T-helper 2 cell treated with Interferon-gamma antibody and Interleukin-4, amounts not matched to agents 5 μg/mL and 100 μg/mL, for 36 hours (primary cell): Measurements from ENCODE around the gene GLB1L.

Experiments
- DNase-seq: peaks from one replicate; pipeline ENCODE4 v3.0.0; 2021; ENCODE audit warnings: low spot score
- H3K27ac Mint-ChIP-seq: one replicate; pipeline ENCODE4 v1.8.0; 2021; ENCODE audit warnings: mild to moderate bottlenecking, mixed read lengths
- H3K27me3 Mint-ChIP-seq: one replicate; pipeline ENCODE4 v1.8.0; 2021; ENCODE audit warnings: low read depth, mixed read lengths
- H3K36me3 Mint-ChIP-seq: one replicate; pipeline ENCODE4 v1.8.0; 2021; ENCODE audit warnings: low read depth, mixed read lengths
- H3K4me1 Mint-ChIP-seq: one replicate; pipeline ENCODE4 v1.8.0; 2021; ENCODE audit warnings: low read depth, mixed read lengths
- H3K4me3 Mint-ChIP-seq: one replicate; pipeline ENCODE4 v1.8.0; 2022; ENCODE audit warnings: mild to moderate bottlenecking, moderate library complexity, mixed read lengths
- H3K9me3 Mint-ChIP-seq: one replicate; pipeline ENCODE4 v1.8.0; 2021; ENCODE audit warnings: mixed read lengths

The GLB1L gene

GRCh38 chr2:219230059-219230540, 15.1 kb downstream of the GLB1L start:
- Mint-ChIP-seq H3K4me1 (peaks cover 39% of the 10 kb centered on the region), H3K36me3 (peaks cover 55% of the 10 kb centered on the region), H3K4me3 (peak overlapping the region; percentile 92), H3K9me3 (no peaks in the 10 kb centered on the region), H3K27me3 (no peaks in the 10 kb centered on the region), H3K27ac (peak overlapping the region; percentile 95)
- DNase-seq: peak; percentile 51

- Mint-ChIP-seq H3K27me3 (no peaks in the 10 kb centered on the region), H3K27ac (peak within 1 kb of the TSS; percentile 95), H3K9me3 (no peaks in the 10 kb centered on the region), H3K36me3 (peaks cover 57% of the 10 kb centered on the region), H3K4me1 (peaks cover 37% of the 10 kb centered on the region), H3K4me3 (peak within 1 kb of the TSS; percentile 92)
- peak; percentile 99 for DNase-seq
Observed at GRCh38 chr2:219229305-219230058, 15.8 kb downstream of the GLB1L start, which contains the start of the genes ANKZF1 and ATG9A. TSS of gene ANKZF1 (plus strand) at chr2:219229806. CDS start at chr2:219230258, 452 bp downstream. TSS of gene ATG9A (minus strand) at chr2:219229636. CDS start at chr2:219228024, 1,612 bp downstream.

GRCh38 chr2:219228911-219229304, 16.3 kb downstream of the GLB1L start:
- peaks cover 37% of the 10 kb centered on the region for H3K4me1 Mint-ChIP-seq

GRCh38 chr2:219228041-219228910, 17.0 kb downstream of the GLB1L start:
- Mint-ChIP-seq H3K4me3 (peak overlapping the region; percentile 90), H3K4me1 (peaks cover 33% of the 10 kb centered on the region), H3K9me3 (no peaks in the 10 kb centered on the region), H3K36me3 (peaks cover 56% of the 10 kb centered on the region), H3K27me3 (no peaks in the 10 kb centered on the region), H3K27ac (peak overlapping the region; percentile 71)
- DNase-seq: no peak

More at GRCh38 chr2:219228911-219229304, 16.3 kb downstream of the GLB1L start:
- H3K36me3 Mint-ChIP-seq: peaks cover 57% of the 10 kb centered on the region
- H3K27me3 Mint-ChIP-seq: no peaks in the 10 kb centered on the region
- peak overlapping the region; percentile 90 for H3K4me3 Mint-ChIP-seq
- no peaks in the 10 kb centered on the region for H3K9me3 Mint-ChIP-seq
- H3K27ac Mint-ChIP-seq: peak overlapping the region; percentile 71
- DNase-seq: no peak

- Mint-ChIP-seq H3K9me3 (no peaks in the 10 kb centered on the region), H3K4me3 (no peak overlapping the region), H3K27ac (no peak overlapping the region), H3K27me3 (no peaks in the 10 kb centered on the region), H3K36me3 (peaks cover 52% of the 10 kb centered on the region), H3K4me1 (peaks cover 19% of the 10 kb centered on the region)
- no peak for DNase-seq
Observed at GRCh38 chr2:219225350-219225749, 19.9 kb downstream of the GLB1L start.

- Mint-ChIP-seq H3K4me1 (peaks cover 24% of the 10 kb centered on the region), H3K27ac (no peak overlapping the region), H3K36me3 (peaks cover 53% of the 10 kb centered on the region), H3K27me3 (no peaks in the 10 kb centered on the region), H3K9me3 (no peaks in the 10 kb centered on the region), H3K4me3 (no peak overlapping the region)
- DNase-seq: no peak
Observed at GRCh38 chr2:219223831-219224610, 21.2 kb downstream of the GLB1L start.

GRCh38 chr2:219221957-219222518, 23.2 kb downstream of the GLB1L start:
- H3K27me3 Mint-ChIP-seq: no peaks in the 10 kb centered on the region
- peaks cover 18% of the 10 kb centered on the region for H3K4me1 Mint-ChIP-seq
- no peak for DNase-seq
- no peak overlapping the region for H3K4me3 Mint-ChIP-seq
- no peak overlapping the region for H3K27ac Mint-ChIP-seq
- peaks cover 54% of the 10 kb centered on the region for H3K36me3 Mint-ChIP-seq
- no peaks in the 10 kb centered on the region for H3K9me3 Mint-ChIP-seq

- no peak for DNase-seq
- Mint-ChIP-seq H3K36me3 (peaks cover 50% of the 10 kb centered on the region), H3K9me3 (no peaks in the 10 kb centered on the region), H3K27ac (no peak overlapping the region), H3K4me3 (no peak overlapping the region), H3K4me1 (peaks cover 20% of the 10 kb centered on the region), H3K27me3 (no peaks in the 10 kb centered on the region)
Observed at GRCh38 chr2:219220652-219221402, 24.4 kb downstream of the GLB1L start.

- Mint-ChIP-seq H3K9me3 (no peaks in the 10 kb centered on the region), H3K4me1 (peaks cover 20% of the 10 kb centered on the region), H3K27ac (no peak overlapping the region), H3K27me3 (no peaks in the 10 kb centered on the region), H3K36me3 (peaks cover 44% of the 10 kb centered on the region), H3K4me3 (no peak overlapping the region)
- no peak for DNase-seq
Observed at GRCh38 chr2:219219784-219220532, 25.3 kb downstream of the GLB1L start.

GRCh38 chr2:219218732-219219701, 26.2 kb downstream of the GLB1L start, which contains the start of gene ABCB6:
TSS of gene ABCB6 (minus strand) at chr2:219218958. CDS start at chr2:219218673, 285 bp downstream.
- peak; percentile 84 for DNase-seq
- Mint-ChIP-seq H3K27me3 (no peaks in the 10 kb centered on the region), H3K27ac (peak within 1 kb of the TSS; percentile 86), H3K9me3 (no peaks in the 10 kb centered on the region), H3K4me3 (peak within 1 kb of the TSS; percentile 86), H3K36me3 (peaks cover 41% of the 10 kb centered on the region), H3K4me1 (peaks cover 23% of the 10 kb centered on the region)

- DNase-seq: no peak
- H3K36me3 Mint-ChIP-seq: peaks cover 40% of the 10 kb centered on the region
- H3K27me3 Mint-ChIP-seq: no peaks in the 10 kb centered on the region
- peak overlapping the region; percentile 86 for H3K4me3 Mint-ChIP-seq
- no peaks in the 10 kb centered on the region for H3K9me3 Mint-ChIP-seq
- peak overlapping the region; percentile 86 for H3K27ac Mint-ChIP-seq
- H3K4me1 Mint-ChIP-seq: peaks cover 23% of the 10 kb centered on the region
Observed at GRCh38 chr2:219218217-219218731, 27.0 kb downstream of the GLB1L start.
